GM12878 (cell line): Measurements from ENCODE around the gene ARL15. TPM values are rescaled to one million over a fixed set of nuclear protein-coding genes. Genes with fewer than 3 reads are reported as not detected.

Experiments
- ATAC-seq: fragments of 200-7000 bp; cut with Tn5 transposase; 3 replicates; pipeline ENCODE4 v1.9.1; 2020; ENCODE audit warnings: mild to moderate bottlenecking, moderate library complexity
- BruUV-seq: library from RNA; stranded (reverse); fragments of 400-500 nt; replicated peaks from 2 replicates; lab custom pipeline; 2021; lab: Mats Ljungman, UMichigan
- CTCF ChIA-PET: fragments of 300-600 bp; sonication (Branson Sonifier 250); formaldehyde crosslinking; extraction: SDS; loops from one replicate; lab custom pipeline; 2021; ENCODE audit warnings: inconsistent platforms; lab: Yijun Ruan, JAX
- POLR2A ChIA-PET: fragments of 350-600 bp; formaldehyde crosslinking; extraction: SDS; loops from one replicate; lab custom pipeline; 2021; ENCODE audit warnings: inconsistent platforms; lab: Charles Lee
- RAD21 ChIA-PET: fragments of 300-600 bp; sonication (Branson Sonifier 250); formaldehyde crosslinking; loops from one replicate; lab custom pipeline; 2023; ENCODE audit warnings: antibody characterized with exemption; ENCODE audit not compliant: unreplicated experiment; lab: Charles Lee
- SMC1A ChIA-PET: fragments of 300-600 bp; sonication (Branson Sonifier 250); formaldehyde crosslinking; loops from one replicate; lab custom pipeline; 2023; ENCODE audit not compliant: unreplicated experiment, uncharacterized antibody; lab: Charles Lee
- DNase-seq: peaks from one replicate; pipeline ENCODE4 v3.0.0-alpha.2; 2011; ENCODE audit warnings: low read depth, low spot score
- FAIRE-seq: peaks from 3 replicates; lab custom pipeline; 2011; peaks lifted over from hg19 to GRCh38; lab: Jason Lieb, UNC
- H2AFZ ChIP-seq: 2 replicates; pipeline ENCODE4 v1.6.0; 2011; ENCODE audit warnings: low read depth, low read length, control low read depth; ENCODE audit not compliant: control insufficient read depth
- H3K27ac ChIP-seq: 2 replicates; pipeline ENCODE4 v1.5.1; 2011; ENCODE audit warnings: control low read depth; ENCODE audit not compliant: control insufficient read depth, insufficient read depth
- H3K27me3 ChIP-seq, 2 experiments: replicated peaks in 1 of 2; 2 replicates each; pipeline versions ENCODE4 v1.6.0 to v1.6.1; 2011; ENCODE audit warnings: low read length in 1 of 2; ENCODE audit not compliant: control insufficient read depth in 2 of 2, insufficient read depth in 2 of 2
- H3K36me3 ChIP-seq, 2 experiments: 2 replicates each; pipeline ENCODE4 v1.5.1; 2011; ENCODE audit warnings: low read length in 1 of 2; ENCODE audit not compliant: control insufficient read depth in 2 of 2, insufficient read depth in 2 of 2
- H3K4me1 ChIP-seq: 2 replicates; pipeline ENCODE4 v1.6.1; 2011; ENCODE audit warnings: mild to moderate bottlenecking, low read length, moderate library complexity, mixed read lengths; ENCODE audit not compliant: control insufficient read depth, insufficient read depth
- H3K4me2 ChIP-seq: 2 replicates; pipeline ENCODE4 v1.6.0; 2011; ENCODE audit warnings: control low read depth; ENCODE audit not compliant: control insufficient read depth, insufficient read depth
- H3K4me3 ChIP-seq: fragments of 200-600 bp; sonication (generic); 2 replicates; pipeline ENCODE4 v1.5.1; 2016
- H3K79me2 ChIP-seq: 2 replicates; pipeline ENCODE4 v1.6.0; 2011; ENCODE audit warnings: low read length; ENCODE audit not compliant: control insufficient read depth, insufficient read depth
- H3K9ac ChIP-seq: 2 replicates; pipeline ENCODE4 v1.8.0; 2011; ENCODE audit warnings: low read length, control low read depth, mixed read lengths; ENCODE audit not compliant: control insufficient read depth, insufficient read depth
- H3K9me3 ChIP-seq: replicated peaks from 3 replicates; pipeline ENCODE4 v1.5.1; 2011; ENCODE audit warnings: mild to moderate bottlenecking, low read length; ENCODE audit not compliant: control insufficient read depth, insufficient read depth
- H4K20me1 ChIP-seq: 2 replicates; pipeline ENCODE4 v1.6.0; 2011; ENCODE audit not compliant: control insufficient read depth, insufficient read depth
- CHD4 ChIP-seq: fragments of 200-600 bp; sonication (generic); IDR thresholded peaks from 2 replicates; pipeline ENCODE4 v1.6.1; 2016; ENCODE audit warnings: mild to moderate bottlenecking
- HDAC2 ChIP-seq: fragments of 200-600 bp; sonication (generic); IDR thresholded peaks from 2 replicates; pipeline ENCODE4 v1.6.1; 2017
- HDAC6 ChIP-seq: fragments of 200-600 bp; sonication (generic); IDR thresholded peaks from one replicate; pipeline ENCODE4 v1.8.0; 2017; ENCODE audit warnings: antibody characterized with exemption; ENCODE audit not compliant: unreplicated experiment
- MEF2A ChIP-seq: IDR thresholded peaks from 2 replicates; pipeline ENCODE4 v1.6.1; 2011; ENCODE audit warnings: low read depth, mild to moderate bottlenecking, low read length, moderate library complexity; ENCODE audit not compliant: insufficient read depth
- PML ChIP-seq: IDR thresholded peaks from 2 replicates; pipeline ENCODE4 v1.6.1; 2012; ENCODE audit warnings: low read length, inconsistent platforms
- SMAD5 ChIP-seq: IDR thresholded peaks from 2 replicates; pipeline ENCODE4 v1.6.1; 2016; ENCODE audit warnings: antibody characterized with exemption, low read depth
- SMARCA5 ChIP-seq: fragments of 450-650 bp; IDR thresholded peaks from 2 replicates; pipeline ENCODE4 v1.6.1; 2017; ENCODE audit warnings: mild to moderate bottlenecking
- SP1 ChIP-seq: IDR thresholded peaks from one replicate; pipeline ENCODE4 v1.6.1; 2011; ENCODE audit warnings: low read depth, low read length
- TARDBP ChIP-seq: IDR thresholded peaks from 2 replicates; pipeline ENCODE4 v1.6.1; 2016; ENCODE audit warnings: borderline replicate concordance
- ZNF217 ChIP-seq: fragments of 450-650 bp; IDR thresholded peaks from 2 replicates; pipeline ENCODE4 v1.6.1; 2017; ENCODE audit warnings: antibody characterized with exemption, mild to moderate bottlenecking
- WGBS: methylation state at CpG from one replicate; pipeline ENCODE4 v1.1.6; 2016; ENCODE audit warnings: low lambda C conversion rate; ENCODE audit not compliant: insufficient replicate concordance, insufficient coverage; ENCODE audit errors: missing lambda C conversion rate; 5-methylcytosine and 5-hydroxymethylcytosine counted together
- in situ Hi-C: fragments of 300-500 bp; cut with MboI; formaldehyde crosslinking; loops from 9 replicates; pipeline ENCODE4 v1.14.3; 2018; ENCODE audit warnings: mixed read lengths
- intact Hi-C: fragments of 100-400 bp; cut with micrococcal nuclease; formaldehyde crosslinking; loops from one replicate; pipeline ENCODE4 v1.14.2; 2022; ENCODE audit not compliant: unreplicated experiment
- polyA plus RNA-seq, 11 experiments: library from polyadenylated mRNA; depleted of rRNA in 4 of 11; unstranded in 6 of 11; stranded (reverse) in 5 of 11; fragments of >200 nt; fragmentation: Nextera tagmentation in 4 of 11; fragmentation: Illumina TruSeq in 1 of 11; extraction: Ambion mirVana in 4 of 11; extraction: Trizol in 1 of 11; gene quantifications; 1 replicate in 1 of 11; 2 replicates in 10 of 11; pipeline versions ENCODE4 v1.2.1 to v1.2.3, GENCODE V29; 2011 to 2016; ENCODE audit warnings: inconsistent platforms in 2 of 11, missing spikeins in 2 of 11, low read depth in 1 of 11
- total RNA-seq, 4 experiments: library from RNA; depleted of rRNA in 3 of 4; stranded (reverse); fragments of >200 nt in 3 of 4; fragmentation: Illumina TruSeq in 1 of 4; extraction: Trizol in 1 of 4; gene quantifications; 2 replicates each; pipeline versions ENCODE4 v1.2.1 to v1.2.3, GENCODE V29; 2013 to 2021
- TF ChIP-seq, protein P1 (sequence below): fragments of 450-650 bp; IDR thresholded peaks from 2 replicates; pipeline ENCODE4 v1.6.1; 2017; ENCODE audit warnings: mild to moderate bottlenecking, low read depth, inconsistent platforms; ENCODE audit not compliant: poor library complexity, severe bottlenecking
- TF ChIP-seq, protein P2 (sequence below): fragments of 450-650 bp; IDR thresholded peaks from 2 replicates; pipeline ENCODE4 v1.6.1; 2018; ENCODE audit warnings: borderline replicate concordance, mild to moderate bottlenecking; ENCODE audit not compliant: partially characterized antibody
- TF ChIP-seq, protein P3 (sequence below): fragments of 450-650 bp; formaldehyde crosslinking; IDR thresholded peaks from 2 replicates; pipeline ENCODE4 v1.5.0; 2022; ENCODE audit warnings: mild to moderate bottlenecking, missing genetic modification characterization
- TF ChIP-seq, protein P4 (sequence below): fragments of 450-650 bp; IDR thresholded peaks from 2 replicates; pipeline ENCODE4 v1.6.1; 2018; ENCODE audit warnings: mild to moderate bottlenecking, low read depth, moderate library complexity; ENCODE audit not compliant: partially characterized antibody

ARL15 gene
- total and polyA plus RNA-seq, 10 of the 15 experiments (the other 5 are each of a cell fraction or from before 2014, with no cell fraction given) = 3.6 to 11.0 (median 7.7) TPM

DNA sequence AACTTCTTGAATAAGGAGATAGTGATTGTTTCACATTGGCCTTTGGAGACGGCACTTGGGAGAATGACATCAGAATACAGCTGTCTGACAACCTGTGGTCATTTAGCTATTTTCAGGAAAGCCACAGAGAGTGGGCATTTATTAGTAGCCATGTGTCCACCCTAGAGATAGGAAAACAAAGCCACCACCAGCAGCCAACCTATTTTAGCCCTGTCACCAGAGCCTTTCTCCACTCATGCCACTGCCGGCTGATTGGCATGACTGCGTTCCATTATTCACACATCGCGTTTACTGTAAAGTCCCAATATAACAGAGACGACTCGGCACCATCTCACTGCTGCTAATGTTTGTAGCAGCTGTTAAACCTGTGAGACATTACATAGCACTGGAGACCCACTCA lies 419.9 kb downstream of the ARL15 start:
- DNase-seq = no peak
- Histone ChIP-seq H3K36me3 (no peaks in the 10 kb centered on the region), H3K79me2 (no peaks in the 10 kb centered on the region), H3K4me3 (no peak overlapping the region), H3K9ac (no peak overlapping the region), H3K4me1 (no peaks in the 10 kb centered on the region), H3K9me3 (no peaks in the 10 kb centered on the region), H3K27me3 (no peaks in the 10 kb centered on the region), H2AFZ (no peak overlapping the region), H4K20me1 (no peaks in the 10 kb centered on the region), H3K4me2 (no peak overlapping the region), H3K27ac (no peak overlapping the region)
- ChIA-PET SMC1A (no interaction called here), RAD21 (no interaction called here), POLR2A (no interaction called here), CTCF (no interaction called here)
- WGBS = 83% methylated on average over 7 of the region's 7 CpGs
- FAIRE-seq = no peak
- intact Hi-C loops (no loop called here), in situ Hi-C loops (no loop called here)
- BruUV-seq = no TSS peak
- no peak for ATAC-seq
- TF ChIP-seq SMARCA5 (no peak), ZNF217 (no peak), MEF2A (no peak), HDAC2 (no peak), TARDBP (no peak), SP1 (no peak), SMAD5 (no peak), PML (no peak), HDAC6 (no peak), CHD4 (no peak)
- TF ChIP-seq, protein P1, sequence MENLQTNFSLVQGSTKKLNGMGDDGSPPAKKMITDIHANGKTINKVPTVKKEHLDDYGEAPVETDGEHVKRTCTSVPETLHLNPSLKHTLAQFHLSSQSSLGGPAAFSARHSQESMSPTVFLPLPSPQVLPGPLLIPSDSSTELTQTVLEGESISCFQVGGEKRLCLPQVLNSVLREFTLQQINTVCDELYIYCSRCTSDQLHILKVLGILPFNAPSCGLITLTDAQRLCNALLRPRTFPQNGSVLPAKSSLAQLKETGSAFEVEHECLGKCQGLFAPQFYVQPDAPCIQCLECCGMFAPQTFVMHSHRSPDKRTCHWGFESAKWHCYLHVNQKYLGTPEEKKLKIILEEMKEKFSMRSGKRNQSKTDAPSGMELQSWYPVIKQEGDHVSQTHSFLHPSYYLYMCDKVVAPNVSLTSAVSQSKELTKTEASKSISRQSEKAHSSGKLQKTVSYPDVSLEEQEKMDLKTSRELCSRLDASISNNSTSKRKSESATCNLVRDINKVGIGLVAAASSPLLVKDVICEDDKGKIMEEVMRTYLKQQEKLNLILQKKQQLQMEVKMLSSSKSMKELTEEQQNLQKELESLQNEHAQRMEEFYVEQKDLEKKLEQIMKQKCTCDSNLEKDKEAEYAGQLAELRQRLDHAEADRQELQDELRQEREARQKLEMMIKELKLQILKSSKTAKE = no peak
- TF ChIP-seq, protein P2, sequence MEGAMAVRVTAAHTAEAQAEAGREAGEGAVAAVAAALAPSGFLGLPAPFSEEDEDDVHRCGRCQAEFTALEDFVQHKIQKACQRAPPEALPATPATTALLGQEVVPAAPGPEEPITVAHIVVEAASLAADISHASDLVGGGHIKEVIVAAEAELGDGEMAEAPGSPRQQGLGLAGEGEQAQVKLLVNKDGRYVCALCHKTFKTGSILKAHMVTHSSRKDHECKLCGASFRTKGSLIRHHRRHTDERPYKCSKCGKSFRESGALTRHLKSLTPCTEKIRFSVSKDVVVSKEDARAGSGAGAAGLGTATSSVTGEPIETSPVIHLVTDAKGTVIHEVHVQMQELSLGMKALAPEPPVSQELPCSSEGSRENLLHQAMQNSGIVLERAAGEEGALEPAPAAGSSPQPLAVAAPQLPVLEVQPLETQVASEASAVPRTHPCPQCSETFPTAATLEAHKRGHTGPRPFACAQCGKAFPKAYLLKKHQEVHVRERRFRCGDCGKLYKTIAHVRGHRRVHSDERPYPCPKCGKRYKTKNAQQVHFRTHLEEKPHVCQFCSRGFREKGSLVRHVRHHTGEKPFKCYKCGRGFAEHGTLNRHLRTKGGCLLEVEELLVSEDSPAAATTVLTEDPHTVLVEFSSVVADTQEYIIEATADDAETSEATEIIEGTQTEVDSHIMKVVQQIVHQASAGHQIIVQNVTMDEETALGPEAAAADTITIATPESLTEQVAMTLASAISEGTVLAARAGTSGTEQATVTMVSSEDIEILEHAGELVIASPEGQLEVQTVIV = no peak
- TF ChIP-seq, protein P3, sequence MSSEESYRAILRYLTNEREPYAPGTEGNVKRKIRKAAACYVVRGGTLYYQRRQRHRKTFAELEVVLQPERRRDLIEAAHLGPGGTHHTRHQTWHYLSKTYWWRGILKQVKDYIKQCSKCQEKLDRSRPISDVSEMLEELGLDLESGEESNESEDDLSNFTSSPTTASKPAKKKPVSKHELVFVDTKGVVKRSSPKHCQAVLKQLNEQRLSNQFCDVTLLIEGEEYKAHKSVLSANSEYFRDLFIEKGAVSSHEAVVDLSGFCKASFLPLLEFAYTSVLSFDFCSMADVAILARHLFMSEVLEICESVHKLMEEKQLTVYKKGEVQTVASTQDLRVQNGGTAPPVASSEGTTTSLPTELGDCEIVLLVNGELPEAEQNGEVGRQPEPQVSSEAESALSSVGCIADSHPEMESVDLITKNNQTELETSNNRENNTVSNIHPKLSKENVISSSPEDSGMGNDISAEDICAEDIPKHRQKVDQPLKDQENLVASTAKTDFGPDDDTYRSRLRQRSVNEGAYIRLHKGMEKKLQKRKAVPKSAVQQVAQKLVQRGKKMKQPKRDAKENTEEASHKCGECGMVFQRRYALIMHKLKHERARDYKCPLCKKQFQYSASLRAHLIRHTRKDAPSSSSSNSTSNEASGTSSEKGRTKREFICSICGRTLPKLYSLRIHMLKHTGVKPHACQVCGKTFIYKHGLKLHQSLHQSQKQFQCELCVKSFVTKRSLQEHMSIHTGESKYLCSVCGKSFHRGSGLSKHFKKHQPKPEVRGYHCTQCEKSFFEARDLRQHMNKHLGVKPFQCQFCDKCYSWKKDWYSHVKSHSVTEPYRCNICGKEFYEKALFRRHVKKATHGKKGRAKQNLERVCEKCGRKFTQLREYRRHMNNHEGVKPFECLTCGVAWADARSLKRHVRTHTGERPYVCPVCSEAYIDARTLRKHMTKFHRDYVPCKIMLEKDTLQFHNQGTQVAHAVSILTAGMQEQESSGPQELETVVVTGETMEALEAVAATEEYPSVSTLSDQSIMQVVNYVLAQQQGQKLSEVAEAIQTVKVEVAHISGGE (CRISPR knock-in tag) = no peak
- TF ChIP-seq, protein P4, sequence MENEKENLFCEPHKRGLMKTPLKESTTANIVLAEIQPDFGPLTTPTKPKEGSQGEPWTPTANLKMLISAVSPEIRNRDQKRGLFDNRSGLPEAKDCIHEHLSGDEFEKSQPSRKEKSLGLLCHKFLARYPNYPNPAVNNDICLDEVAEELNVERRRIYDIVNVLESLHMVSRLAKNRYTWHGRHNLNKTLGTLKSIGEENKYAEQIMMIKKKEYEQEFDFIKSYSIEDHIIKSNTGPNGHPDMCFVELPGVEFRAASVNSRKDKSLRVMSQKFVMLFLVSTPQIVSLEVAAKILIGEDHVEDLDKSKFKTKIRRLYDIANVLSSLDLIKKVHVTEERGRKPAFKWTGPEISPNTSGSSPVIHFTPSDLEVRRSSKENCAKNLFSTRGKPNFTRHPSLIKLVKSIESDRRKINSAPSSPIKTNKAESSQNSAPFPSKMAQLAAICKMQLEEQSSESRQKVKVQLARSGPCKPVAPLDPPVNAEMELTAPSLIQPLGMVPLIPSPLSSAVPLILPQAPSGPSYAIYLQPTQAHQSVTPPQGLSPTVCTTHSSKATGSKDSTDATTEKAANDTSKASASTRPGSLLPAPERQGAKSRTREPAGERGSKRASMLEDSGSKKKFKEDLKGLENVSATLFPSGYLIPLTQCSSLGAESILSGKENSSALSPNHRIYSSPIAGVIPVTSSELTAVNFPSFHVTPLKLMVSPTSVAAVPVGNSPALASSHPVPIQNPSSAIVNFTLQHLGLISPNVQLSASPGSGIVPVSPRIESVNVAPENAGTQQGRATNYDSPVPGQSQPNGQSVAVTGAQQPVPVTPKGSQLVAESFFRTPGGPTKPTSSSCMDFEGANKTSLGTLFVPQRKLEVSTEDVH = no peak
